PFSK-1 (cell line): ENCODE results near the gene SLAMF7.

Source experiments
- POLR2AphosphoS5 ChIP-seq: IDR thresholded peaks from 2 replicates; pipeline ENCODE4 v1.6.1; 2012; ENCODE audit warnings: low read depth, mild to moderate bottlenecking, control low read depth, low read length, moderate library complexity
- REST ChIP-seq, 2 experiments: IDR thresholded peaks; 2 replicates each; pipeline versions ENCODE4 v1.6.1 to v1.8.0; 2011 to 2012; ENCODE audit warnings: low read depth in 2 of 2, low read length in 2 of 2, control low read depth in 1 of 2, inconsistent platforms in 1 of 2, mild to moderate bottlenecking in 1 of 2, moderate library complexity in 1 of 2; ENCODE audit not compliant: insufficient read depth in 1 of 2
- TAF1 ChIP-seq: IDR thresholded peaks from 2 replicates; pipeline ENCODE4 v1.6.1; 2012; ENCODE audit warnings: low read length, control low read depth, borderline replicate concordance; ENCODE audit not compliant: insufficient read depth

GRCh38 chr1:160710517-160711252 is 28.4 kb upstream of the SLAMF7 start:
- TF ChIP-seq POLR2AphosphoS5, result no peak
- no peak for TF ChIP-seq TAF1
- no peak for TF ChIP-seq REST (IDR thresholded peaks at IDR 0.05; ENCODE audit: insufficient read depth in 1 of 2, low read depth in 2 of 2, low read length in 2 of 2)
